HCT116 (cell line): ENCODE results near the gene AHRR. TPM values are rescaled to one million over a fixed set of nuclear protein-coding genes. Genes with fewer than 3 reads are reported as not detected.
"Not testable (repeated sequence)": the region's sequence is repeated elsewhere in the genome, so short reads cannot be mapped to it uniquely, and the experiment has no call there.

Experiments used
- ATAC-seq: fragments of 200-7000 bp; cut with Tn5 transposase; 2 replicates; pipeline ENCODE4 v1.9.1; 2020; ENCODE audit warnings: mild to moderate bottlenecking, moderate library complexity
- BruUV-seq: library from RNA; stranded (reverse); fragments of 400-500 nt; replicated peaks from 2 replicates; lab custom pipeline; 2021; lab: Mats Ljungman, UMichigan
- CTCF ChIA-PET: fragments of 300-600 bp; sonication (Branson Sonifier 250); formaldehyde crosslinking; loops from one replicate; lab custom pipeline; 2021; ENCODE audit warnings: antibody characterized with exemption; lab: Charles Lee
- POLR2A ChIA-PET: fragments of 300-600, 350-600 bp; sonication (Branson Sonifier 250); formaldehyde crosslinking; loops from one replicate; lab custom pipeline; 2021; ENCODE audit warnings: antibody characterized with exemption; lab: Charles Lee
- RAD21 ChIA-PET, 2 experiments: fragments of 300-600 bp; sonication (Branson Sonifier 250); formaldehyde crosslinking; loops; one replicate each; lab custom pipeline; 2023; ENCODE audit warnings: low total read pairs in 2 of 2; ENCODE audit not compliant: uncharacterized antibody in 2 of 2, unreplicated experiment in 2 of 2, low non-redundant PET in 1 of 2; lab: Charles Lee
- DNase-seq: peaks from one replicate; pipeline ENCODE4 v3.0.0-alpha.2; 2010; ENCODE audit warnings: low read depth, low spot score
- H2AFZ ChIP-seq: fragments of 200-600 bp; shearing (Covaris generic), sonication (generic); 2 replicates; pipeline ENCODE4 v1.6.1; 2017; ENCODE audit warnings: low read depth, mixed run types, mixed read lengths, antibody characterized with exemption, low read length; ENCODE audit not compliant: poor library complexity, severe bottlenecking
- H3K27ac ChIP-seq: 2 replicates; pipeline ENCODE4 v1.5.1; 2012; ENCODE audit warnings: low read depth, low read length
- H3K27me3 ChIP-seq: fragments of 200-600 bp; sonication (generic); 2 replicates; pipeline ENCODE4 v1.6.1; 2016; ENCODE audit warnings: mixed run types, low read length, mixed read lengths; ENCODE audit not compliant: insufficient read depth
- H3K36me3 ChIP-seq, 2 experiments: fragments of 200-500 bp in 1 of 2; fragments of 200-600 bp in 1 of 2; sonication (Bioruptor generic) in 1 of 2; sonication (generic) in 1 of 2; 2 replicates each; pipeline versions ENCODE4 v1.5.1 to v1.6.1; 2014 to 2016; ENCODE audit warnings: low read length in 2 of 2, inconsistent platforms in 1 of 2, mixed read lengths in 1 of 2, mixed run types in 1 of 2; ENCODE audit not compliant: insufficient read depth in 2 of 2, control insufficient read depth in 1 of 2
- H3K4me1 ChIP-seq, 2 experiments: fragments of 200-600 bp in 1 of 2; sonication (generic) in 1 of 2; 2 replicates each; pipeline versions ENCODE4 v1.5.1 to v1.6.1; 2012 to 2017; ENCODE audit warnings: low read length in 2 of 2, inconsistent platforms in 1 of 2, mild to moderate bottlenecking in 1 of 2, mixed read lengths in 1 of 2, mixed run types in 1 of 2, moderate library complexity in 1 of 2; ENCODE audit not compliant: insufficient read depth in 2 of 2, control insufficient read depth in 1 of 2
- H3K4me2 ChIP-seq: fragments of 200-600 bp; sonication (generic); 2 replicates; pipeline ENCODE4 v1.6.1; 2017; ENCODE audit warnings: mixed run types, low read length, mixed read lengths
- H3K4me3 ChIP-seq, 2 experiments: fragments of 200-600 bp in 1 of 2; sonication (generic) in 1 of 2; replicated peaks in 1 of 2; 2 replicates each; pipeline ENCODE4 v1.5.1; 2011 to 2016; ENCODE audit warnings: low read length in 2 of 2, control low read depth in 1 of 2, low read depth in 1 of 2, mild to moderate bottlenecking in 1 of 2, mixed read lengths in 1 of 2, mixed run types in 1 of 2
- H3K79me2 ChIP-seq: fragments of 200-600 bp; sonication (generic); 2 replicates; pipeline ENCODE4 v1.6.1; 2017; ENCODE audit warnings: mild to moderate bottlenecking, mixed run types, low read length, moderate library complexity, mixed read lengths; ENCODE audit not compliant: insufficient read depth
- H3K9ac ChIP-seq: fragments of 200-600 bp; sonication (generic); 2 replicates; pipeline ENCODE4 v1.6.1; 2016; ENCODE audit warnings: low read length, mixed read lengths
- H3K9me2 ChIP-seq: fragments of 200-600 bp; sonication (generic), shearing (Covaris generic); 2 replicates; pipeline ENCODE4 v1.6.1; 2017; ENCODE audit warnings: mixed run types, mild to moderate bottlenecking, moderate library complexity; ENCODE audit not compliant: insufficient read depth
- H3K9me3 ChIP-seq, 2 experiments: fragments of 200-500 bp in 1 of 2; fragments of 200-600 bp in 1 of 2; sonication (Bioruptor generic) in 1 of 2; sonication (generic) in 1 of 2; 2 replicates each; pipeline ENCODE4 v1.6.1; 2014 to 2017; ENCODE audit warnings: low read length in 2 of 2, mixed read lengths in 2 of 2, inconsistent platforms in 1 of 2, low read depth in 1 of 2, mild to moderate bottlenecking in 1 of 2, mixed run types in 1 of 2, moderate library complexity in 1 of 2; ENCODE audit not compliant: control insufficient read depth in 1 of 2, insufficient read depth in 1 of 2
- H4K20me1 ChIP-seq: fragments of 200-600 bp; sonication (generic), shearing (Covaris generic); 2 replicates; pipeline ENCODE4 v1.6.1; 2017; ENCODE audit warnings: mixed run types, mild to moderate bottlenecking, moderate library complexity; ENCODE audit not compliant: insufficient read depth
- CEBPB ChIP-seq: IDR thresholded peaks from 2 replicates; pipeline ENCODE4 v1.6.1; 2012; ENCODE audit warnings: low read depth
- FOSL1 ChIP-seq: IDR thresholded peaks from 2 replicates; pipeline ENCODE4 v1.6.1; 2012; ENCODE audit warnings: low read depth
- MAX ChIP-seq: IDR thresholded peaks from 2 replicates; pipeline ENCODE4 v1.6.1; 2012
- POLR2AphosphoS5 ChIP-seq: IDR thresholded peaks from 2 replicates; pipeline ENCODE4 v1.6.1; 2011; ENCODE audit warnings: mild to moderate bottlenecking, low read depth, low read length, moderate library complexity
- SIN3A ChIP-seq: IDR thresholded peaks from 2 replicates; pipeline ENCODE4 v1.6.1; 2012; ENCODE audit warnings: low read depth
- TCF7L2 ChIP-seq: IDR thresholded peaks from 2 replicates; pipeline ENCODE4 v1.7.0; 2011; ENCODE audit warnings: borderline replicate concordance, inconsistent platforms; ENCODE audit not compliant: insufficient read depth, insufficient read length; ENCODE audit errors: extremely low read depth
- intact Hi-C: fragments of 100-400 bp; cut with micrococcal nuclease; formaldehyde crosslinking; loops from 2 replicates; pipeline ENCODE4 v1.10.0; 2022
- total RNA-seq: library from RNA; stranded (reverse); gene quantifications from one replicate; pipeline ENCODE4 v1.2.1, GENCODE V29; 2021; ENCODE audit not compliant: unreplicated experiment

AHRR gene
- total RNA-seq, 1 experiment from 2014 or later: 12.7 TPM

GRCh38 chr5:484556-484955 is 163.0 kb downstream of the AHRR start (continued):
- TF ChIP-seq TCF7L2: no peak
- no peak for TF ChIP-seq CEBPB

DNA sequence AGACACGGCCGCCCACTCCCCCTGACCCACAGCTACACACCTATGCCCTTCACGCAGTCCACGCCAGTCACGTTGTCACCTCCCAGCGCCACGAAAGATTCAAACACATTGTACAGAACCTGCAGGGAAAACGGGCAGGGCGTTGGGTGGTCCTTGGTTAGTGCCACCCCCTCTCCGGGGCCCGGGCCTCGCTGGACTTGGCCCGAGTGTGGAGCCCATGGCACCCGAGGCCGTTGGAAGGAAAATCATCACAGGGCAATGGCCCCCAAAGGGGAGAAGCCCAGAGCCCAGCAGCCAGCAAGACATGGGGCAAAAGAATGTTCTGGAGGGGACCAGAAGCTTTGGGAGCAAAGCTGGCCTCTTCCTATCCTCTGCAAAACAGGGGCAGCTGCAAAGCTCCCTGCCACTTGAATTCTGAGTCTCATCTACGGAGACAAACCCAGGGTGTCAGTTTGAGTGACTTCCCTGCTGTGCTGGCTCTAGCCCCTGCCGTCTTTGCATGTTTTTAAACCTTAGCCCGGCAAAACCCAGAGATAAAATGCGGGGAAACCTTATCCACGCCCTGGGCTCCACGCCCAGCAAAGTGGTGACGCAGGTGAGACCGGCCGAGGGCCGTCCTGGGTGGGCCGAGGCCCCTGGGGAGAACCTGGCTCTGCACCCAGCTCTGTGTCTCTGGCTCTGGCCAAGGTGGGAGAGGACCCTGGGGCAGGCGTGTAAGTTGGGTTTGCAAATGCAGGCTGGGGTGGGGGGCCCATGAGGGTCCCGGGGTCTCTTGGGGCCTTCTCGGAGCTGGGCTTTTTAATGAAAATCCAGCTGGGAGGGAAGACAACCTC is 163.8 kb downstream of the AHRR start:
- Histone ChIP-seq H3K4me1 (peaks cover 0 to 21% of the 10 kb centered on the region in 2 experiments; a peak in 3 of 4 replicates), H3K4me3 (no peak overlapping the region), H3K27me3 (no peaks in the 10 kb centered on the region), H3K79me2 (no peaks in the 10 kb centered on the region), H3K4me2 (0 out of 2 replicates have a peak overlapping the region, but pooled peaks have one; percentile 19), H4K20me1 (no peaks in the 10 kb centered on the region), H3K9ac (no peak overlapping the region), H3K36me3 (no peaks in the 10 kb centered on the region), H2AFZ (no peak overlapping the region), H3K9me3 (no peaks in the 10 kb centered on the region), H3K9me2 (no peaks in the 10 kb centered on the region), H3K27ac (no peak overlapping the region)
- DNase-seq (no peak), ATAC-seq (no peak)
- no TSS peak for BruUV-seq
- TF ChIP-seq FOSL1 (no peak), POLR2AphosphoS5 (no peak), SIN3A (no peak)
- ChIA-PET POLR2A (no interaction called here), CTCF (no interaction called here), RAD21 (no interaction called here)
- intact Hi-C loops: no loop called here

DNA sequence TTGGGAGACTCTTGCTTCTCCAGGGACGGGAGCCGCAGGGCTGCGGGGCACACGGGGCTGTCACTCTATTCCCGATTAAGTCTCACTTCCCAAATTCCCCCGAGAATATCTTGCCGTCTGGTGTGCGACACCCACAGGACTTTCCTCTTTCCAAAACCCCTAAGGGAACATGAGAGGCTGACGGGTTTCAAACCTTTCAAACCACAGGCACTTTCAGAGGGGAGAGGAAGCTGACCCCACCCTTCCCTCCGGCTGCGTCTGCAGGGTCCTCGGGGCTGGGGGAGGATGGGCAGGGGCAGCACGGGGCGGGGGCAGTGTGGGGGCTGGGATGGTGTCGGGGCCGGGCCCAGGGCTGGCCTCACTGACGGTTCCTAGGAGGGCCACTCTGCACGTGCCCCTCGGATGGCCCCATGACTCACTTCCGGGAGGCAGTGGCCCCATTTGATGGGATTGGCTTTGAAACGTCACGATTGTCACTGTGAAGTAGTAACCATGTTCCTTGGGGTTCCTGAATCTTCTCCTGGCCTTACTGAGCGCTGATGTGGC is 164.5 kb downstream of the AHRR start:
- TF ChIP-seq MAX: no peak
- POLR2A ChIA-PET: no interaction called here
- H3K27ac ChIP-seq: no peak overlapping the region
- CTCF ChIA-PET: no interaction called here
- H2AFZ ChIP-seq: no peak overlapping the region
- RAD21 ChIA-PET: no interaction called here
- peaks cover 0 to 14% of the 10 kb centered on the region in 2 experiments; a peak in 3 of 4 replicates for H3K4me1 ChIP-seq
- intact Hi-C loops: no loop called here
- no peaks in the 10 kb centered on the region for H3K9me3 ChIP-seq
- 0 out of 2 replicates have a peak overlapping the region, but pooled peaks have one; percentile 19 for H3K4me2 ChIP-seq
- H3K4me3 ChIP-seq: no peak overlapping the region
- H3K79me2 ChIP-seq: no peaks in the 10 kb centered on the region
- H3K36me3 ChIP-seq: no peaks in the 10 kb centered on the region
- no peaks in the 10 kb centered on the region for H3K9me2 ChIP-seq
- DNase-seq (no peak), ATAC-seq (peak; percentile 27)
- no peaks in the 10 kb centered on the region for H4K20me1 ChIP-seq
- no peaks in the 10 kb centered on the region for H3K27me3 ChIP-seq
- H3K9ac ChIP-seq: no peak overlapping the region
- BruUV-seq: no TSS peak

- H3K79me2 ChIP-seq, BruUV-seq, H3K36me3 ChIP-seq, DNase-seq, POLR2A ChIA-PET, H3K9me3 ChIP-seq, H3K27ac ChIP-seq, H3K9ac ChIP-seq, H3K4me1 ChIP-seq, H3K4me3 ChIP-seq, H3K27me3 ChIP-seq, H2AFZ ChIP-seq, H3K9me2 ChIP-seq, H4K20me1 ChIP-seq, intact Hi-C loops, CTCF ChIA-PET, RAD21 ChIA-PET, ATAC-seq: not testable (repeated sequence)
- 0 out of 2 replicates have a peak overlapping the region, but pooled peaks have one; percentile 19 for H3K4me2 ChIP-seq
These were observed 165.1 kb downstream of the AHRR start for GRCh38 chr5:486597-486996.
